Osteoblast (primary cell): Measurements from ENCODE around the gene LGALS7B. TPM values are rescaled to one million over a fixed set of nuclear protein-coding genes. Genes with fewer than 3 reads are reported as not detected.
A peak's percentile ranks its signal among the peaks of the same experiment; 100 is the strongest.
"Not testable (repeated sequence)": the region's sequence is repeated elsewhere in the genome, so short reads cannot be mapped to it uniquely, and the experiment has no call there.

ENCODE experiments used
- DNase-seq: peaks from one replicate; pipeline ENCODE4 v3.0.0; 2011; ENCODE audit warnings: low spot score, mixed read lengths; ENCODE audit not compliant: insufficient read length; ENCODE audit errors: missing footprints
- H2AFZ ChIP-seq: 2 replicates; pipeline ENCODE4 v1.6.0; 2011; ENCODE audit warnings: mild to moderate bottlenecking, low read length
- H3K27ac ChIP-seq: 2 replicates; pipeline ENCODE4 v1.5.1; 2011; ENCODE audit warnings: mild to moderate bottlenecking, low read depth, low read length, moderate library complexity
- H3K27me3 ChIP-seq: 2 replicates; pipeline ENCODE4 v1.6.0; 2012; ENCODE audit warnings: mild to moderate bottlenecking, control low read depth, inconsistent platforms, low read length, moderate library complexity; ENCODE audit not compliant: insufficient read depth
- H3K36me3 ChIP-seq: 2 replicates; pipeline ENCODE4 v1.5.1; 2011; ENCODE audit warnings: mild to moderate bottlenecking, low read length, control low read depth, moderate library complexity; ENCODE audit not compliant: insufficient read depth
- H3K4me1 ChIP-seq: 2 replicates; pipeline ENCODE4 v1.5.1; 2011; ENCODE audit warnings: mild to moderate bottlenecking, low read length, control low read depth, moderate library complexity; ENCODE audit not compliant: insufficient read depth
- H3K4me2 ChIP-seq: 2 replicates; pipeline ENCODE4 v1.6.0; 2011; ENCODE audit warnings: mild to moderate bottlenecking, low read length; ENCODE audit not compliant: insufficient read depth
- H3K4me3 ChIP-seq: fragments of 200-600 bp; sonication (generic); 3 replicates; pipeline ENCODE4 v1.5.1; 2012; ENCODE audit warnings: mild to moderate bottlenecking, low read length, inconsistent platforms; ENCODE audit not compliant: insufficient read depth
- H3K79me2 ChIP-seq: 2 replicates; pipeline ENCODE4 v1.6.0; 2012; ENCODE audit warnings: mild to moderate bottlenecking, low read length, control low read depth, inconsistent platforms; ENCODE audit not compliant: insufficient read depth
- H3K9me3 ChIP-seq: 2 replicates; pipeline ENCODE4 v1.5.1; 2011; ENCODE audit warnings: low read depth, low read length, control low read depth
- H4K20me1 ChIP-seq: 2 replicates; pipeline ENCODE4 v1.6.0; 2012; ENCODE audit warnings: mild to moderate bottlenecking, low read length, control low read depth; ENCODE audit not compliant: insufficient read depth
- total RNA-seq: library from RNA; depleted of rRNA; stranded (reverse); fragments of >200 nt; gene quantifications from 2 replicates; pipeline ENCODE4 v1.2.3, GENCODE V29; 2012
- TF ChIP-seq, protein P1 (sequence below): IDR thresholded peaks from 2 replicates; pipeline ENCODE4 v1.5.1; 2011; ENCODE audit warnings: mild to moderate bottlenecking, low read depth, low read length, moderate library complexity; ENCODE audit errors: extremely low read depth

LGALS7B gene
- total RNA-seq, 1 donor = not detected

DNA sequence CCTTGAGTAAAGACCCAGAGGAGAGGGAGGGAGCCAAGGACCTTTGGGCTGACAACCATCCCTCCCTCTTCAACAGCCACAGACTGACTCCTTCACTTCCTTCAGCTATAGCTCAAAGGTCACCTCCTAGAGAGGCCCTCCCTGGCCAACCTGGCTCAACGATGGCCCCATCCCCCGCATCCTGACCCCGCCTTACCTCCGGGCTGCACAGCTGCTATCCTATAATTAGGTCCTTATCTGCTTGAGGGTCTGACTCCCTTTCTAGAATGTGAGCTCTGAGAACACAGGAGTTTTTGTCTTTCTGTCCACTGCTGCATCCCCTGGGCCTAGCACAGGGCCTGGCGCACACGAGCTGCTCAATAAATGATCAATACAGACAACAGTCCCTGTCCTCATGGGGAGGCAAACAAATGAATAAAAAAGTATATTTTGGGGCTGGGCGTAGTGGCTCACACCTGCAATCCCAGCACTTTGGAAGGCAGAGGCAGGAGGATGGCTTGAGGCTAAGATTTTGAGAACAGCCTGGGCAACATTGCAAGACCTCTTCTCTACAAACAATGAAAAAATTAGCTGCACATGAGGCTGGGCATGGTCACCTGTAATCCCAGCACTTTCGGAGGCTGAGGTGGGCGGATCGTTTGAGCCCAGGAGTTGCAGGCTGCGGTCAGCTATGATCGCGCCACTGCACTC lies 30.4 kb downstream of the LGALS7B start:
- H3K9me3 ChIP-seq = no peaks in the 10 kb centered on the region
- H3K4me3 ChIP-seq = no peak overlapping the region
- TF ChIP-seq, protein P1, sequence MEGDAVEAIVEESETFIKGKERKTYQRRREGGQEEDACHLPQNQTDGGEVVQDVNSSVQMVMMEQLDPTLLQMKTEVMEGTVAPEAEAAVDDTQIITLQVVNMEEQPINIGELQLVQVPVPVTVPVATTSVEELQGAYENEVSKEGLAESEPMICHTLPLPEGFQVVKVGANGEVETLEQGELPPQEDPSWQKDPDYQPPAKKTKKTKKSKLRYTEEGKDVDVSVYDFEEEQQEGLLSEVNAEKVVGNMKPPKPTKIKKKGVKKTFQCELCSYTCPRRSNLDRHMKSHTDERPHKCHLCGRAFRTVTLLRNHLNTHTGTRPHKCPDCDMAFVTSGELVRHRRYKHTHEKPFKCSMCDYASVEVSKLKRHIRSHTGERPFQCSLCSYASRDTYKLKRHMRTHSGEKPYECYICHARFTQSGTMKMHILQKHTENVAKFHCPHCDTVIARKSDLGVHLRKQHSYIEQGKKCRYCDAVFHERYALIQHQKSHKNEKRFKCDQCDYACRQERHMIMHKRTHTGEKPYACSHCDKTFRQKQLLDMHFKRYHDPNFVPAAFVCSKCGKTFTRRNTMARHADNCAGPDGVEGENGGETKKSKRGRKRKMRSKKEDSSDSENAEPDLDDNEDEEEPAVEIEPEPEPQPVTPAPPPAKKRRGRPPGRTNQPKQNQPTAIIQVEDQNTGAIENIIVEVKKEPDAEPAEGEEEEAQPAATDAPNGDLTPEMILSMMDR = no peak
- H3K4me1 ChIP-seq = no peaks in the 10 kb centered on the region
- no peaks in the 10 kb centered on the region for H3K36me3 ChIP-seq
- no peak overlapping the region for H3K27ac ChIP-seq
- no peaks in the 10 kb centered on the region for H3K79me2 ChIP-seq
- no peaks in the 10 kb centered on the region for H4K20me1 ChIP-seq
- H2AFZ ChIP-seq = no peak overlapping the region
- H3K27me3 ChIP-seq = no peaks in the 10 kb centered on the region
- H3K4me2 ChIP-seq = no peak overlapping the region
- DNase-seq = peak; percentile 51

DNA sequence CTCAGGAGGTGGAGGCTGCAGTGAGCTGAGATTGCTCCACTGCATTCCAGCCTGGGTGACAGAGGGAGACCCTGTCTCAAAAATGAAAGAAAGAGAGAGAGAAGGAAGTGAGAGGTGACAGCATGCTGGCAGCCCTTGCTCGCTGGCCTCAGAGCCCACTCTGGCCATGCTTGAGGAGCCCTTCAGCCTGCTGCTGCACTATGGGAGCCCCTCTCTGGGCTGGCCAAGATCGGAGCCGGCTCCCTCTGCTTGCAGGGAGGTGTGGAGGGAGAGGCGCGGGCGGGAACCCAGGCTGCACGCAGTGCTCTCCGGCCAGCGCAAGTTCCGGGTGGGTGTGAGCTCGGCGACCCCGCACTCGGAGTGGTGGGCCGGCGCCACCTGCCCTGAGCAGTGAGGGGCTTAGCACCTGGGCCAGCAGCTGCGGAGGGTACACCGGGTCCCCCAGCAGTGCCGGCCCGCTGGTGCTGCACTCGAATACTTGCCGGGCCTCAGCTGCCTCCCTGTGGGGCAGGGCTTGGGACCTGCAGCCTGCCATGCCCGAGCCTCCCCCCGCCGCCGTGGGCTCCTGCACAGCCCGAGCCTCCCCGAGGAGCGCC lies 32.3 kb downstream of the LGALS7B start:
- not testable (repeated sequence) for H2AFZ ChIP-seq, H3K4me1 ChIP-seq, H3K4me3 ChIP-seq, H3K4me2 ChIP-seq, H3K9me3 ChIP-seq, H3K36me3 ChIP-seq, H4K20me1 ChIP-seq, H3K79me2 ChIP-seq, H3K27ac ChIP-seq, H3K27me3 ChIP-seq, DNase-seq

DNA sequence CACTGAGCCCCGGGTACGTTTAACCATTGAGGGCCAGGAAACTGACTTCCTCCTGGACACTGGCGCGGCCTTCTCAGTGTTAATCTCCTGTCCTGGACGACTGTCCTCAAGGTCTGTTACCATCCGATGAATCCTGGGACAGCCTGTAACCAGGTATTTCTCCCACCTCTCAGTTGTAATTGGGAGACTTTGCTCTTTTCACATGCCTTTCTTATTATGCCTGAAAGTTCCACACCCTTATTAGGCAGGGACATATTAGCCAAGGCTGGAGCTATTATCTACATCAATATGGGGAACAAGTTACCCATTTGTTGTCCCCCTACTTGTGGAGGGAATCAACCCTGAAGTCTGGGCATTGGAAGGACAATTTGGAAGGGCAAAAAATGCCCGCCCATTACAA lies 36.9 kb downstream of the LGALS7B start:
- H3K9me3 ChIP-seq, DNase-seq, H2AFZ ChIP-seq, H3K4me3 ChIP-seq, H3K27ac ChIP-seq, H4K20me1 ChIP-seq, H3K36me3 ChIP-seq, H3K4me2 ChIP-seq, H3K27me3 ChIP-seq, H3K79me2 ChIP-seq: not testable (repeated sequence)
- peaks cover 16% of the 10 kb centered on the region for H3K4me1 ChIP-seq

DNA sequence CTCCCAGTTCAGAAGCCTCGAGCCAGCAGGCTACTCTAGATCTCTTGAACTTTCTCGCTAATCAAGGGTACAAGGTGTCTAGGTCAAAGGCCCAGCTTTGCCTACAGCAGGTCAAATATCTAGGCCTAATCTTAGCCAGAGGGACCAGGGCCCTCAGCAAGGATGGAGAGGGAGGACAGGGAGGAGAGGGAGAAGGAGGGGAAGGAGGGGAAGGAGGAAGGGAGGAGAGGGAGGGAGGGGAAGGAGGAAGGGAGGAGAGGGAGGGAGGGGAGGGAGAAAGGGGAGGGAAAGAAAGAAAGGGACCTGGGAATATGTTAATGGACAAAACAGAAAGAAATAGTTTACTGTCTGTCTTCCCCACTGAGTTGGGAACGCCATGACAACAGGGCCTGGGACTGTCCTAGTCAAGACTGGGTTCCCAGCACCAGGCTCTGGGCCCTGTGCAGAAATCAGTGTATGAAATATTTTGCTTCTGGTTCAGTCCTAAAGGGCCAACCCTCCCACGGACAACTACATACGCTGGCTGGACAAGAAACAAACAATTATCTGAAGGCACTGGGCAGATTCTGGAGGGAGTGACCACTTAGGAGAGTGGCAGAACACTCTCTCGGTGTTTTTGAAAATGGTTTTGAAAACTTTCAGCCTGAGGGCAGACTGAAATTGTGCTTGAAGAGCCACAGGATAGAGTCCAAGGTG lies 38.0 kb downstream of the LGALS7B start:
- no peak overlapping the region for H3K4me2 ChIP-seq
- H2AFZ ChIP-seq = no peak overlapping the region
- TF ChIP-seq, protein P1 = no peak
- H3K9me3 ChIP-seq = no peaks in the 10 kb centered on the region
- H4K20me1 ChIP-seq = no peaks in the 10 kb centered on the region
- H3K4me3 ChIP-seq = no peak overlapping the region
- no peaks in the 10 kb centered on the region for H3K79me2 ChIP-seq
- no peaks in the 10 kb centered on the region for H3K27me3 ChIP-seq
- H3K4me1 ChIP-seq = peaks cover 19% of the 10 kb centered on the region
- H3K27ac ChIP-seq = no peak overlapping the region
- DNase-seq = no peak
- peaks cover 4% of the 10 kb centered on the region for H3K36me3 ChIP-seq

DNA sequence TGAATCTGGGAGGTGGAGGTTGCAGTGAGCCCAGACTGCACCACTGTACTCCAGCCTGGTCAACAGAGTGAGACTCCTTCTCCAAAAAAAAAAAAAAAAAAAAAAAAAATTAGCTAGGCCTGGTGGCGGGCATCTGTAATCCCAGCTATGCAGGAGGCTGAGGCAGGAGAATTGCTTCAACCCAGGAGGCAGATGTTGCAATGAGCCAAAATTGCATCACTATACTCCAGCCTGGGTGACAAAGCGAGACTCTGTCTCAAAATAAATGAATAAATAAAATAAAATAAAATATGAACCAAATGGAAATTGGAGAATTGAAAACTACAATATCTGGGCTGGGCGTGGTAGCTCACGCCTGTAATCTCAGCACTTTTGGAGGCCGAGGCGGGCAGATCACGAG lies 40.2 kb downstream of the LGALS7B start:
- H3K9me3 ChIP-seq, H4K20me1 ChIP-seq, H2AFZ ChIP-seq, H3K27me3 ChIP-seq, H3K4me3 ChIP-seq, DNase-seq, H3K36me3 ChIP-seq, H3K79me2 ChIP-seq: not testable (repeated sequence)
- peak overlapping the region; percentile 74 for H3K4me2 ChIP-seq
- H3K4me1 ChIP-seq = peaks cover 25% of the 10 kb centered on the region
- H3K27ac ChIP-seq = peak overlapping the region; percentile 88
